GM12878 (cell line): Measurements from ENCODE around the gene FOXO1. TPM values are rescaled to one million over a fixed set of nuclear protein-coding genes. Genes with fewer than 3 reads are reported as not detected.

Experiments used
- ATAC-seq: fragments of 200-7000 bp; cut with Tn5 transposase; 3 replicates; pipeline ENCODE4 v1.9.1; 2020; ENCODE audit warnings: mild to moderate bottlenecking, moderate library complexity
- BruUV-seq: library from RNA; stranded (reverse); fragments of 400-500 nt; replicated peaks from 2 replicates; lab custom pipeline; 2021; lab: Mats Ljungman, UMichigan
- CTCF ChIA-PET: fragments of 300-600 bp; sonication (Branson Sonifier 250); formaldehyde crosslinking; extraction: SDS; loops from one replicate; lab custom pipeline; 2021; ENCODE audit warnings: inconsistent platforms; lab: Yijun Ruan, JAX
- POLR2A ChIA-PET: fragments of 350-600 bp; formaldehyde crosslinking; extraction: SDS; loops from one replicate; lab custom pipeline; 2021; ENCODE audit warnings: inconsistent platforms; lab: Charles Lee
- RAD21 ChIA-PET: fragments of 300-600 bp; sonication (Branson Sonifier 250); formaldehyde crosslinking; loops from one replicate; lab custom pipeline; 2023; ENCODE audit warnings: antibody characterized with exemption; ENCODE audit not compliant: unreplicated experiment; lab: Charles Lee
- SMC1A ChIA-PET: fragments of 300-600 bp; sonication (Branson Sonifier 250); formaldehyde crosslinking; loops from one replicate; lab custom pipeline; 2023; ENCODE audit not compliant: unreplicated experiment, uncharacterized antibody; lab: Charles Lee
- DNase-seq: peaks from one replicate; pipeline ENCODE4 v3.0.0-alpha.2; 2011; ENCODE audit warnings: low read depth, low spot score
- FAIRE-seq: peaks from 3 replicates; lab custom pipeline; 2011; peaks lifted over from hg19 to GRCh38; lab: Jason Lieb, UNC
- H2AFZ ChIP-seq: 2 replicates; pipeline ENCODE4 v1.6.0; 2011; ENCODE audit warnings: low read depth, low read length, control low read depth; ENCODE audit not compliant: control insufficient read depth
- H3K27ac ChIP-seq: 2 replicates; pipeline ENCODE4 v1.5.1; 2011; ENCODE audit warnings: control low read depth; ENCODE audit not compliant: control insufficient read depth, insufficient read depth
- H3K27me3 ChIP-seq, 2 experiments: replicated peaks in 1 of 2; 2 replicates each; pipeline versions ENCODE4 v1.6.0 to v1.6.1; 2011; ENCODE audit warnings: low read length in 1 of 2; ENCODE audit not compliant: control insufficient read depth in 2 of 2, insufficient read depth in 2 of 2
- H3K36me3 ChIP-seq, 2 experiments: 2 replicates each; pipeline ENCODE4 v1.5.1; 2011; ENCODE audit warnings: low read length in 1 of 2; ENCODE audit not compliant: control insufficient read depth in 2 of 2, insufficient read depth in 2 of 2
- H3K4me1 ChIP-seq: 2 replicates; pipeline ENCODE4 v1.6.1; 2011; ENCODE audit warnings: mild to moderate bottlenecking, low read length, moderate library complexity, mixed read lengths; ENCODE audit not compliant: control insufficient read depth, insufficient read depth
- H3K4me2 ChIP-seq: 2 replicates; pipeline ENCODE4 v1.6.0; 2011; ENCODE audit warnings: control low read depth; ENCODE audit not compliant: control insufficient read depth, insufficient read depth
- H3K4me3 ChIP-seq: fragments of 200-600 bp; sonication (generic); 2 replicates; pipeline ENCODE4 v1.5.1; 2016
- H3K79me2 ChIP-seq: 2 replicates; pipeline ENCODE4 v1.6.0; 2011; ENCODE audit warnings: low read length; ENCODE audit not compliant: control insufficient read depth, insufficient read depth
- H3K9ac ChIP-seq: 2 replicates; pipeline ENCODE4 v1.8.0; 2011; ENCODE audit warnings: low read length, control low read depth, mixed read lengths; ENCODE audit not compliant: control insufficient read depth, insufficient read depth
- H3K9me3 ChIP-seq: replicated peaks from 3 replicates; pipeline ENCODE4 v1.5.1; 2011; ENCODE audit warnings: mild to moderate bottlenecking, low read length; ENCODE audit not compliant: control insufficient read depth, insufficient read depth
- H4K20me1 ChIP-seq: 2 replicates; pipeline ENCODE4 v1.6.0; 2011; ENCODE audit not compliant: control insufficient read depth, insufficient read depth
- ATF3 ChIP-seq: IDR thresholded peaks from 2 replicates; pipeline ENCODE4 v1.6.1; 2011; ENCODE audit warnings: low read depth, mild to moderate bottlenecking, low read length, moderate library complexity, borderline replicate concordance; ENCODE audit errors: extremely low read depth
- BCL11A ChIP-seq: IDR thresholded peaks from 2 replicates; pipeline ENCODE4 v1.6.1; 2011; ENCODE audit warnings: low read depth, low read length
- CBFB ChIP-seq: IDR thresholded peaks from 2 replicates; pipeline ENCODE4 v1.6.1; 2016; ENCODE audit warnings: antibody characterized with exemption, low read depth
- EP300 ChIP-seq, 2 experiments: fragments of 150-350 bp in 1 of 2; IDR thresholded peaks; 2 replicates each; pipeline ENCODE4 v1.6.1; 2011 to 2012; ENCODE audit warnings: low read depth in 2 of 2, low read length in 2 of 2, borderline replicate concordance in 1 of 2, improper control_type of control experiment in 1 of 2, inconsistent platforms in 1 of 2; ENCODE audit not compliant: control insufficient read depth in 1 of 2
- HSF1 ChIP-seq: fragments of 150-350 bp; IDR thresholded peaks from 2 replicates; pipeline ENCODE4 v1.6.1; 2014; ENCODE audit warnings: mild to moderate bottlenecking, low read depth, low read length
- MTA2 ChIP-seq: fragments of 450-650 bp; IDR thresholded peaks from 2 replicates; pipeline ENCODE4 v1.6.1; 2016; ENCODE audit warnings: low read depth, mild to moderate bottlenecking, moderate library complexity
- SKIL ChIP-seq: fragments of 450-650 bp; IDR thresholded peaks from 2 replicates; pipeline ENCODE4 v1.6.1; 2017; ENCODE audit warnings: mild to moderate bottlenecking, low read depth, inconsistent platforms; ENCODE audit not compliant: poor library complexity, severe bottlenecking
- ZBTB33 ChIP-seq: fragments of 450-650 bp; IDR thresholded peaks from 2 replicates; pipeline ENCODE4 v1.6.1; 2017; ENCODE audit warnings: mild to moderate bottlenecking
- ZBTB4 ChIP-seq: fragments of 450-650 bp; formaldehyde crosslinking; IDR thresholded peaks from 2 replicates; pipeline ENCODE4 v1.4.0; 2022; ENCODE audit warnings: mild to moderate bottlenecking, moderate library complexity
- ZNF207 ChIP-seq: fragments of 450-650 bp; IDR thresholded peaks from 2 replicates; pipeline ENCODE4 v1.6.1; 2014; ENCODE audit warnings: antibody characterized with exemption, mild to moderate bottlenecking, borderline replicate concordance
- ZSCAN29 ChIP-seq: fragments of 450-650 bp; IDR thresholded peaks from 2 replicates; pipeline ENCODE4 v1.6.1; 2017; ENCODE audit warnings: mild to moderate bottlenecking, moderate library complexity
- WGBS: methylation state at CpG from one replicate; pipeline ENCODE4 v1.1.6; 2016; ENCODE audit warnings: low lambda C conversion rate; ENCODE audit not compliant: insufficient replicate concordance, insufficient coverage; ENCODE audit errors: missing lambda C conversion rate; 5-methylcytosine and 5-hydroxymethylcytosine counted together
- in situ Hi-C: fragments of 300-500 bp; cut with MboI; formaldehyde crosslinking; loops from 9 replicates; pipeline ENCODE4 v1.14.3; 2018; ENCODE audit warnings: mixed read lengths
- intact Hi-C: fragments of 100-400 bp; cut with micrococcal nuclease; formaldehyde crosslinking; loops from one replicate; pipeline ENCODE4 v1.14.2; 2022; ENCODE audit not compliant: unreplicated experiment
- polyA plus RNA-seq, 11 experiments: library from polyadenylated mRNA; depleted of rRNA in 4 of 11; unstranded in 6 of 11; stranded (reverse) in 5 of 11; fragments of >200 nt; fragmentation: Nextera tagmentation in 4 of 11; fragmentation: Illumina TruSeq in 1 of 11; extraction: Ambion mirVana in 4 of 11; extraction: Trizol in 1 of 11; gene quantifications; 1 replicate in 1 of 11; 2 replicates in 10 of 11; pipeline versions ENCODE4 v1.2.1 to v1.2.3, GENCODE V29; 2011 to 2016; ENCODE audit warnings: inconsistent platforms in 2 of 11, missing spikeins in 2 of 11, low read depth in 1 of 11
- total RNA-seq, 4 experiments: library from RNA; depleted of rRNA in 3 of 4; stranded (reverse); fragments of >200 nt in 3 of 4; fragmentation: Illumina TruSeq in 1 of 4; extraction: Trizol in 1 of 4; gene quantifications; 2 replicates each; pipeline versions ENCODE4 v1.2.1 to v1.2.3, GENCODE V29; 2013 to 2021

The FOXO1 gene
- total and polyA plus RNA-seq, 10 of the 15 experiments (the other 5 are each of a cell fraction or from before 2014, with no cell fraction given), result 0.58 to 8.3 (median 0.88) TPM

GRCh38 chr13:40589285-40590109 is 76.9 kb downstream of the FOXO1 start:
- Histone ChIP-seq H3K9ac (no peak overlapping the region), H3K4me3 (0 out of 2 replicates have a peak overlapping the region, but pooled peaks have one; percentile 13), H3K36me3 (no peaks in the 10 kb centered on the region), H3K27me3 (no peaks in the 10 kb centered on the region), H3K4me2 (peak overlapping the region; percentile 80), H3K9me3 (peaks cover 2% of the 10 kb centered on the region; the same call in 1 of the 3 replicates), H3K4me1 (peaks cover 40% of the 10 kb centered on the region), H3K79me2 (peaks cover 41% of the 10 kb centered on the region), H4K20me1 (no peaks in the 10 kb centered on the region), H3K27ac (peak overlapping the region; percentile 63), H2AFZ (no peak overlapping the region)
- BruUV-seq, result no TSS peak
- intact Hi-C loops (loop anchor here (2.0 to 5.0 kb wide), 3 partner anchors 71 to 142 kb away; no protein-coding TSS in a partner anchor), in situ Hi-C loops (no loop called here)
- DNase-seq, result peak; percentile 88
- ChIA-PET SMC1A (interaction anchor here (0.8 to 1.6 kb wide), 9 partner anchors 9 to 520 kb away, joined by 3 to 5 read pairs (median 3); no protein-coding TSS in a partner anchor), CTCF (interaction anchor here (1.2 to 1.6 kb wide), 2 partner anchors 13 to 520 kb away, joined by 3 to 4 read pairs; no protein-coding TSS in a partner anchor), POLR2A (interaction anchor here (1.0 kb wide), 1 partner anchor 76 kb away, joined by 3 read pairs; no protein-coding TSS in a partner anchor), RAD21 (interaction anchor here (0.7 to 1.2 kb wide), 5 partner anchors 11 to 1574 kb away, joined by 3 read pairs; no protein-coding TSS in a partner anchor)
- FAIRE-seq, result peak; percentile 88
- ATAC-seq, result peak; percentile 95
- 1% methylated on average over 4 of the region's 4 CpGs for WGBS
- TF ChIP-seq ATF3 (no peak), ZNF207 (no peak), CBFB (no peak), HSF1 (no peak), MTA2 (peak; percentile 87), ZBTB33 (no peak), EP300 (IDR thresholded peaks at IDR 0.05; ENCODE audit: borderline replicate concordance in 1 of 2, control insufficient read depth in 1 of 2, low read depth in 2 of 2, low read length in 2 of 2) (peak; percentile 33 to 79; a peak in 3 of 4 replicates), SKIL (peak; percentile 63), BCL11A (peak; percentile 58; the same call in 1 of the 2 replicates), ZBTB4 (no peak), ZSCAN29 (no peak)
